Measurements from ENCODE around the gene CNPPD1.

CNPPD1 gene

GRCh38 chr2:219140722-219141121, 36.0 kb downstream of the CNPPD1 start:
- TF ChIP-seq POU2F2 (IDR thresholded peaks at IDR 0.05; ENCODE audit: low read depth, low read length): no peak
- TF ChIP-seq POLR2AphosphoS5 (IDR thresholded peaks at IDR 0.05; ENCODE audit: low read depth, low read length): no peak
- no peak for TF ChIP-seq PAX5 (IDR thresholded peaks at IDR 0.05; ENCODE audit: insufficient read depth, low read length, severe bottlenecking)
- no peak for TF ChIP-seq POLR2A (IDR thresholded peaks at IDR 0.05; ENCODE audit: low read depth, low read length)
- TF ChIP-seq TAF1 (IDR thresholded peaks at IDR 0.05; ENCODE audit: low read depth, low read length): no peak
- no peak for TF ChIP-seq SPI1 (IDR thresholded peaks at IDR 0.05; ENCODE audit: low read depth, low read length)
- FAIRE-seq: no peak
- no peak for DNase-seq (ENCODE audit: insufficient read length, low spot score)

- FAIRE-seq (no peak), DNase-seq (ENCODE audit: insufficient read length, low spot score) (no peak)
- TF ChIP-seq TAF1 (IDR thresholded peaks at IDR 0.05; ENCODE audit: low read depth, low read length): no peak
- TF ChIP-seq POU2F2 (IDR thresholded peaks at IDR 0.05; ENCODE audit: low read depth, low read length): no peak
- no peak for TF ChIP-seq POLR2A (IDR thresholded peaks at IDR 0.05; ENCODE audit: low read depth, low read length)
- TF ChIP-seq PAX5 (IDR thresholded peaks at IDR 0.05; ENCODE audit: insufficient read depth, low read length, severe bottlenecking): no peak
- no peak for TF ChIP-seq POLR2AphosphoS5 (IDR thresholded peaks at IDR 0.05; ENCODE audit: low read depth, low read length)
Observed at GRCh38 chr2:219133976-219134375, 42.7 kb downstream of the CNPPD1 start.

GRCh38 chr2:219131744-219132143, 45.0 kb downstream of the CNPPD1 start:
- FAIRE-seq (no peak), DNase-seq (ENCODE audit: insufficient read length, low spot score) (no peak)
- TF ChIP-seq SPI1 (IDR thresholded peaks at IDR 0.05; ENCODE audit: low read depth, low read length) (no peak), POLR2AphosphoS5 (IDR thresholded peaks at IDR 0.05; ENCODE audit: low read depth, low read length) (no peak), POLR2A (IDR thresholded peaks at IDR 0.05; ENCODE audit: low read depth, low read length) (no peak), TAF1 (IDR thresholded peaks at IDR 0.05; ENCODE audit: low read depth, low read length) (no peak), PAX5 (IDR thresholded peaks at IDR 0.05; ENCODE audit: insufficient read depth, low read length, severe bottlenecking) (no peak), POU2F2 (IDR thresholded peaks at IDR 0.05; ENCODE audit: low read depth, low read length) (no peak)

GRCh38 chr2:219131327-219131726, 45.4 kb downstream of the CNPPD1 start:
- no peak for TF ChIP-seq POU2F2 (IDR thresholded peaks at IDR 0.05; ENCODE audit: low read depth, low read length)
- TF ChIP-seq SPI1 (IDR thresholded peaks at IDR 0.05; ENCODE audit: low read depth, low read length): no peak
- no peak for TF ChIP-seq POLR2AphosphoS5 (IDR thresholded peaks at IDR 0.05; ENCODE audit: low read depth, low read length)
- TF ChIP-seq TAF1 (IDR thresholded peaks at IDR 0.05; ENCODE audit: low read depth, low read length): no peak
- TF ChIP-seq PAX5 (IDR thresholded peaks at IDR 0.05; ENCODE audit: insufficient read depth, low read length, severe bottlenecking): no peak
- no peak for TF ChIP-seq POLR2A (IDR thresholded peaks at IDR 0.05; ENCODE audit: low read depth, low read length)
- no peak for DNase-seq (ENCODE audit: insufficient read length, low spot score)
- FAIRE-seq: no peak

- DNase-seq (ENCODE audit: insufficient read length, low spot score): no peak
- TF ChIP-seq SPI1 (IDR thresholded peaks at IDR 0.05; ENCODE audit: low read depth, low read length): no peak
- TF ChIP-seq POLR2A (IDR thresholded peaks at IDR 0.05; ENCODE audit: low read depth, low read length): no peak
- TF ChIP-seq PAX5 (IDR thresholded peaks at IDR 0.05; ENCODE audit: insufficient read depth, low read length, severe bottlenecking): no peak
- TF ChIP-seq POU2F2 (IDR thresholded peaks at IDR 0.05; ENCODE audit: low read depth, low read length): no peak
- no peak for TF ChIP-seq POLR2AphosphoS5 (IDR thresholded peaks at IDR 0.05; ENCODE audit: low read depth, low read length)
- FAIRE-seq: no peak
Observed at GRCh38 chr2:219129589-219129988, 47.1 kb downstream of the CNPPD1 start.

GRCh38 chr2:219128396-219128795, 48.3 kb downstream of the CNPPD1 start:
- TF ChIP-seq PAX5 (IDR thresholded peaks at IDR 0.05; ENCODE audit: insufficient read depth, low read length, severe bottlenecking): no peak
- TF ChIP-seq POU2F2 (IDR thresholded peaks at IDR 0.05; ENCODE audit: low read depth, low read length): no peak
- TF ChIP-seq POLR2AphosphoS5 (IDR thresholded peaks at IDR 0.05; ENCODE audit: low read depth, low read length): no peak
- no peak for TF ChIP-seq SPI1 (IDR thresholded peaks at IDR 0.05; ENCODE audit: low read depth, low read length)
- no peak for TF ChIP-seq TAF1 (IDR thresholded peaks at IDR 0.05; ENCODE audit: low read depth, low read length)
- TF ChIP-seq POLR2A (IDR thresholded peaks at IDR 0.05; ENCODE audit: low read depth, low read length): no peak
- no peak for FAIRE-seq
- no peak for DNase-seq (ENCODE audit: insufficient read length, low spot score)

- FAIRE-seq: no peak
- TF ChIP-seq SPI1 (IDR thresholded peaks at IDR 0.05; ENCODE audit: low read depth, low read length): no peak
- TF ChIP-seq POLR2AphosphoS5 (IDR thresholded peaks at IDR 0.05; ENCODE audit: low read depth, low read length): no peak
- no peak for TF ChIP-seq TAF1 (IDR thresholded peaks at IDR 0.05; ENCODE audit: low read depth, low read length)
- TF ChIP-seq POLR2A (IDR thresholded peaks at IDR 0.05; ENCODE audit: low read depth, low read length): no peak
- no peak for TF ChIP-seq PAX5 (IDR thresholded peaks at IDR 0.05; ENCODE audit: insufficient read depth, low read length, severe bottlenecking)
- TF ChIP-seq POU2F2 (IDR thresholded peaks at IDR 0.05; ENCODE audit: low read depth, low read length): no peak
- DNase-seq (ENCODE audit: insufficient read length, low spot score): no peak
Observed at GRCh38 chr2:219127037-219127635, 49.6 kb downstream of the CNPPD1 start.

- DNase-seq (ENCODE audit: insufficient read length, low spot score): no peak
- TF ChIP-seq POLR2A (IDR thresholded peaks at IDR 0.05; ENCODE audit: low read depth, low read length) (no peak), POU2F2 (IDR thresholded peaks at IDR 0.05; ENCODE audit: low read depth, low read length) (no peak), SPI1 (IDR thresholded peaks at IDR 0.05; ENCODE audit: low read depth, low read length) (no peak), TAF1 (IDR thresholded peaks at IDR 0.05; ENCODE audit: low read depth, low read length) (no peak), POLR2AphosphoS5 (IDR thresholded peaks at IDR 0.05; ENCODE audit: low read depth, low read length) (no peak), PAX5 (IDR thresholded peaks at IDR 0.05; ENCODE audit: insufficient read depth, low read length, severe bottlenecking) (no peak)
- FAIRE-seq: no peak
Observed at GRCh38 chr2:219126555-219126954, 50.2 kb downstream of the CNPPD1 start.

GRCh38 chr2:219125886-219126270, 50.8 kb downstream of the CNPPD1 start:
- FAIRE-seq (no peak), DNase-seq (ENCODE audit: insufficient read length, low spot score) (no peak)
- TF ChIP-seq SPI1 (IDR thresholded peaks at IDR 0.05; ENCODE audit: low read depth, low read length) (no peak), POLR2A (IDR thresholded peaks at IDR 0.05; ENCODE audit: low read depth, low read length) (no peak), POLR2AphosphoS5 (IDR thresholded peaks at IDR 0.05; ENCODE audit: low read depth, low read length) (no peak), PAX5 (IDR thresholded peaks at IDR 0.05; ENCODE audit: insufficient read depth, low read length, severe bottlenecking) (no peak), POU2F2 (IDR thresholded peaks at IDR 0.05; ENCODE audit: low read depth, low read length) (no peak), TAF1 (IDR thresholded peaks at IDR 0.05; ENCODE audit: low read depth, low read length) (no peak)

Measured in GM12891 (cell line).